NB4 (cell line): ENCODE measurements around the gene PREB.

Experiments
- CTCF ChIP-seq: IDR thresholded peaks from one replicate; pipeline ENCODE4 v1.5.1; 2012; ENCODE audit warnings: low read depth, low read length
- MAX ChIP-seq: IDR thresholded peaks from 2 replicates; pipeline ENCODE4 v1.6.1; 2011; ENCODE audit warnings: low read depth, low read length
- MYC ChIP-seq: IDR thresholded peaks from 2 replicates; pipeline ENCODE4 v1.6.1; 2011; ENCODE audit warnings: low read depth, low read length
- POLR2A ChIP-seq: IDR thresholded peaks from 2 replicates; pipeline ENCODE4 v1.6.1; 2011; ENCODE audit warnings: mild to moderate bottlenecking; ENCODE audit not compliant: insufficient read length; ENCODE audit errors: extremely low read depth

- no peak for TF ChIP-seq POLR2A
- no peak for TF ChIP-seq CTCF
- TF ChIP-seq MAX = no peak
- no peak for TF ChIP-seq MYC
Observed at GRCh38 chr2:27170581-27171337, 36.3 kb upstream of the PREB start.
